SK-N-SH (cell line): Measurements from ENCODE around the gene PLXDC1. TPM values are rescaled to one million over a fixed set of nuclear protein-coding genes. Genes with fewer than 3 reads are reported as not detected.

Experiments used
- CTCF ChIA-PET: fragments of 300-600, 350-600 bp; formaldehyde crosslinking; extraction: SDS; loops from one replicate; lab custom pipeline; 2021; lab: Yijun Ruan, JAX
- POLR2A ChIA-PET: fragments of 350-600 bp; sonication (Branson Sonifier 250); formaldehyde crosslinking; extraction: SDS; loops from one replicate; lab custom pipeline; 2020; ENCODE audit warnings: antibody characterized with exemption, inconsistent platforms; lab: Yijun Ruan, JAX
- DNase-seq: peaks from one replicate; pipeline ENCODE4 v3.0.0; 2012
- H2AFZ ChIP-seq: fragments of 200-600 bp; sonication (generic); 2 replicates; pipeline ENCODE4 v1.8.1; 2016; ENCODE audit warnings: antibody characterized with exemption, mild to moderate bottlenecking, low read depth
- H3F3A ChIP-seq: fragments of 200-600 bp; sonication (generic); replicated peaks from 2 replicates; pipeline ENCODE3; 2016; ENCODE audit warnings: antibody characterized with exemption, mild to moderate bottlenecking; ENCODE audit not compliant: insufficient read depth
- H3K27ac ChIP-seq, 2 experiments: fragments of 200-500 bp in 1 of 2; fragments of 200-600 bp in 1 of 2; sonication (Bioruptor generic) in 1 of 2; sonication (generic), shearing (Covaris generic) in 1 of 2; 2 replicates each; pipeline versions ENCODE4 v1.5.1 to v1.6.1; 2014 to 2016; ENCODE audit warnings: low read depth in 2 of 2, inconsistent platforms in 1 of 2, low read length in 1 of 2, mild to moderate bottlenecking in 1 of 2, mixed read lengths in 1 of 2
- H3K27me3 ChIP-seq: fragments of 200-600 bp; sonication (generic), shearing (Covaris generic); 2 replicates; pipeline ENCODE4 v1.6.1; 2016; ENCODE audit warnings: mixed run types; ENCODE audit not compliant: insufficient read depth
- H3K36me3 ChIP-seq, 2 experiments: fragments of 200-500 bp in 1 of 2; fragments of 200-600 bp in 1 of 2; sonication (Bioruptor generic) in 1 of 2; sonication (generic) in 1 of 2; replicated peaks in 1 of 2; 2 replicates each; pipeline versions ENCODE3 to v1.5.1; 2014 to 2016; ENCODE audit warnings: low read length in 1 of 2, mild to moderate bottlenecking in 1 of 2; ENCODE audit not compliant: insufficient read depth in 2 of 2, control insufficient read depth in 1 of 2
- H3K4me1 ChIP-seq, 2 experiments: fragments of 200-500 bp in 1 of 2; fragments of 200-600 bp in 1 of 2; sonication (Bioruptor generic) in 1 of 2; sonication (generic), shearing (Covaris generic) in 1 of 2; 2 replicates each; pipeline versions ENCODE4 v1.5.1 to v1.6.1; 2014 to 2016; ENCODE audit warnings: low read depth in 1 of 2, low read length in 1 of 2, mixed run types in 1 of 2; ENCODE audit not compliant: insufficient read depth in 2 of 2, control insufficient read depth in 1 of 2
- H3K4me2 ChIP-seq: fragments of 200-600 bp; sonication (generic), shearing (Covaris generic); 2 replicates; pipeline ENCODE4 v1.6.1; 2017; ENCODE audit warnings: mixed run types
- H3K4me3 ChIP-seq, 2 experiments: fragments of 200-500 bp in 1 of 2; fragments of 200-600 bp in 1 of 2; sonication (Bioruptor generic) in 1 of 2; sonication (generic), shearing (Covaris generic) in 1 of 2; 2 replicates each; pipeline versions ENCODE4 v1.5.1 to v1.8.1; 2014 to 2016; ENCODE audit warnings: low read depth in 2 of 2, inconsistent platforms in 1 of 2, low read length in 1 of 2, mild to moderate bottlenecking in 1 of 2, mixed read lengths in 1 of 2, moderate library complexity in 1 of 2
- H3K79me2 ChIP-seq: fragments of 200-600 bp; sonication (generic); 2 replicates; pipeline ENCODE4 v1.8.1; 2017; ENCODE audit warnings: mild to moderate bottlenecking; ENCODE audit not compliant: insufficient read depth
- H3K9ac ChIP-seq: fragments of 200-600 bp; sonication (generic); 2 replicates; pipeline ENCODE4 v1.6.1; 2017; ENCODE audit warnings: mixed run types
- H3K9me2 ChIP-seq: fragments of 200-600 bp; sonication (generic); 2 replicates; pipeline ENCODE4 v1.6.1; 2017; ENCODE audit warnings: mixed run types
- H3K9me3 ChIP-seq: fragments of 200-600 bp; sonication (generic); 2 replicates; pipeline ENCODE4 v1.6.1; 2017; ENCODE audit warnings: mixed run types, mild to moderate bottlenecking, moderate library complexity
- H4K20me1 ChIP-seq: fragments of 200-600 bp; sonication (generic); 2 replicates; pipeline ENCODE4 v1.6.1; 2017; ENCODE audit warnings: mild to moderate bottlenecking, mixed run types; ENCODE audit not compliant: insufficient read depth
- FOSL2 ChIP-seq: IDR thresholded peaks from 2 replicates; pipeline ENCODE4 v1.4.0; 2012; ENCODE audit warnings: low read depth, mild to moderate bottlenecking, moderate library complexity, borderline replicate concordance
- FOXJ3 ChIP-seq: sonication (generic); formaldehyde crosslinking; IDR thresholded peaks from 2 replicates; pipeline ENCODE4 v1.5.1; 2020; ENCODE audit warnings: mild to moderate bottlenecking, missing genetic modification reagents
- GABPA ChIP-seq: IDR thresholded peaks from 2 replicates; pipeline ENCODE4 v1.4.0; 2012; ENCODE audit warnings: low read depth, mild to moderate bottlenecking
- POLR2AphosphoS5 ChIP-seq: IDR thresholded peaks from 2 replicates; pipeline ENCODE4 v1.6.1; 2012; ENCODE audit warnings: low read depth, low read length
- REST ChIP-seq: IDR thresholded peaks from 2 replicates; pipeline ENCODE4 v1.6.1; 2012; ENCODE audit warnings: mild to moderate bottlenecking, low read depth, low read length, moderate library complexity
- SIN3A ChIP-seq: IDR thresholded peaks from 2 replicates; pipeline ENCODE4 v1.6.1; 2012; ENCODE audit warnings: low read depth, mild to moderate bottlenecking, low read length, moderate library complexity, borderline replicate concordance
- SMC3 ChIP-seq: IDR thresholded peaks from 2 replicates; pipeline ENCODE4 v1.6.1; 2012; ENCODE audit warnings: low read depth, low read length, improper control_type of control experiment
- TEAD4 ChIP-seq: IDR thresholded peaks from 2 replicates; pipeline ENCODE4 v1.4.0; 2012; ENCODE audit warnings: mild to moderate bottlenecking, borderline replicate concordance; ENCODE audit not compliant: insufficient read depth
- USF1 ChIP-seq: IDR thresholded peaks from 2 replicates; pipeline ENCODE4 v1.4.0; 2012; ENCODE audit warnings: low read depth, borderline replicate concordance
- YY1 ChIP-seq: IDR thresholded peaks from 2 replicates; pipeline ENCODE4 v1.4.0; 2012; ENCODE audit warnings: low read depth, mild to moderate bottlenecking
- WGBS: methylation state at CpG from one replicate; pipeline ENCODE4 v1.1.6; 2017; ENCODE audit warnings: low lambda C conversion rate; 5-methylcytosine and 5-hydroxymethylcytosine counted together
- polyA plus RNA-seq, 3 experiments: library from polyadenylated mRNA; depleted of rRNA; stranded (reverse); fragments of >200 nt; gene quantifications; 2 replicates each; pipeline ENCODE4 v1.2.3, GENCODE V29; 2012
- TF ChIP-seq, protein P1 (sequence below): fragments of 150-350 bp; IDR thresholded peaks from 2 replicates; pipeline ENCODE4 v1.6.1; 2017; ENCODE audit warnings: antibody characterized with exemption, low read length, low read depth, borderline replicate concordance

PLXDC1 gene
- polyA plus RNA-seq, 1 of the 3 experiments (the other 2 are of a cell fraction): 1.5 TPM

GRCh38 chr17:39170558-39170957 lies 19.1 kb upstream of the PLXDC1 start:
- no peaks in the 10 kb centered on the region for H3K79me2 ChIP-seq
- H3K36me3 ChIP-seq: peaks cover 0 to 4% of the 10 kb centered on the region in 2 experiments
- no peaks in the 10 kb centered on the region for H3F3A ChIP-seq
- H2AFZ ChIP-seq: no peak overlapping the region
- H3K9me2 ChIP-seq: no peaks in the 10 kb centered on the region
- TF ChIP-seq SMC3 (no peak), YY1 (no peak), TEAD4 (no peak), FOSL2 (no peak), USF1 (no peak), SIN3A (no peak)
- no peaks in the 10 kb centered on the region for H4K20me1 ChIP-seq
- no peaks in the 10 kb centered on the region for H3K27me3 ChIP-seq
- no peaks in the 10 kb centered on the region for H3K9me3 ChIP-seq
- H3K9ac ChIP-seq: no peak overlapping the region
- ChIA-PET CTCF (interaction anchor here (1.5 to 7.6 kb wide), 3 partner anchors 18 to 186 kb away, joined by 3 to 96 read pairs (median 78); partner anchors contain the start of genes CACNB1 and RPL19), POLR2A (interaction anchor here (0.7 kb wide), 1 partner anchor 12 kb away, joined by 3 read pairs; no protein-coding TSS in a partner anchor)
- H3K4me2 ChIP-seq: no peak overlapping the region
- no peak overlapping the region for H3K4me3 ChIP-seq
- H3K27ac ChIP-seq: no peak overlapping the region
- no peak for DNase-seq
- H3K4me1 ChIP-seq: no peaks in the 10 kb centered on the region; a peak in 1 of 4 replicates
- 71% methylated on average over 6 of the region's 6 CpGs for WGBS

DNA sequence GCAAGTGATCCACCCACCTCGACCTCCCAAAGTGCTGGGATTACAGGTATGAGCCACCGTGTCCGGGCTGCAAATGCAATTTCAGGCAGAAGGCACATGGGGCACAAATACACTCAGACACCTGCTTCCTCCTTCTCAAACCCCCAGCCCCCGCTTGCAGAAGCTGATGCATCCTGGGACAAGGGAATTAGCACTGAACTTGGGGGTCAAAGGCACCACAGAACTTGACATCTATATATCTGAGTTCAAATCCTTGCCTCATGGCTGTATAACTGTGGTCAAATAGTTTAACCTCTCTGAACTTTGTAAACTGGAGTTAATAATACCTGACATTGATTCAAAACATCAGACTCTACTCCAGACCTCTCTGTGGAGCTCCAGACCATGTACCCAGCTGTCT lies 18.7 kb upstream of the PLXDC1 start:
- no peak for DNase-seq
- no peaks in the 10 kb centered on the region for H3K79me2 ChIP-seq
- no peaks in the 10 kb centered on the region for H3F3A ChIP-seq
- no peaks in the 10 kb centered on the region for H3K9me2 ChIP-seq
- ChIA-PET POLR2A (interaction anchor here (0.7 kb wide), 1 partner anchor 12 kb away, joined by 3 read pairs; no protein-coding TSS in a partner anchor), CTCF (interaction anchor here (0.6 to 7.6 kb wide), 5 partner anchors 17 to 560 kb away, joined by 3 to 96 read pairs (median 6); partner anchors contain the start of genes CACNB1 and RPL19)
- TF ChIP-seq FOXJ3 (CRISPR knock-in tag) (no peak), POLR2AphosphoS5 (no peak), GABPA (no peak), SMC3 (no peak), REST (no peak)
- TF ChIP-seq, protein P1, sequence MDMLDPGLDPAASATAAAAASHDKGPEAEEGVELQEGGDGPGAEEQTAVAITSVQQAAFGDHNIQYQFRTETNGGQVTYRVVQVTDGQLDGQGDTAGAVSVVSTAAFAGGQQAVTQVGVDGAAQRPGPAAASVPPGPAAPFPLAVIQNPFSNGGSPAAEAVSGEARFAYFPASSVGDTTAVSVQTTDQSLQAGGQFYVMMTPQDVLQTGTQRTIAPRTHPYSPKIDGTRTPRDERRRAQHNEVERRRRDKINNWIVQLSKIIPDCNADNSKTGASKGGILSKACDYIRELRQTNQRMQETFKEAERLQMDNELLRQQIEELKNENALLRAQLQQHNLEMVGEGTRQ: no peak
- no peak overlapping the region for H3K4me2 ChIP-seq
- H3K4me3 ChIP-seq: no peak overlapping the region
- H3K9me3 ChIP-seq: no peaks in the 10 kb centered on the region
- no peaks in the 10 kb centered on the region; a peak in 1 of 4 replicates for H3K4me1 ChIP-seq
- H3K36me3 ChIP-seq: peaks cover 0 to under 1% of the 10 kb centered on the region in 2 experiments
- no peaks in the 10 kb centered on the region for H3K27me3 ChIP-seq
- H3K9ac ChIP-seq: no peak overlapping the region
- 34% methylated on average over 4 of the region's 4 CpGs for WGBS
- no peak overlapping the region for H3K27ac ChIP-seq
- no peak overlapping the region for H2AFZ ChIP-seq
- H4K20me1 ChIP-seq: no peaks in the 10 kb centered on the region
